ENCODE results near the gene TMEM229B.

DNA sequence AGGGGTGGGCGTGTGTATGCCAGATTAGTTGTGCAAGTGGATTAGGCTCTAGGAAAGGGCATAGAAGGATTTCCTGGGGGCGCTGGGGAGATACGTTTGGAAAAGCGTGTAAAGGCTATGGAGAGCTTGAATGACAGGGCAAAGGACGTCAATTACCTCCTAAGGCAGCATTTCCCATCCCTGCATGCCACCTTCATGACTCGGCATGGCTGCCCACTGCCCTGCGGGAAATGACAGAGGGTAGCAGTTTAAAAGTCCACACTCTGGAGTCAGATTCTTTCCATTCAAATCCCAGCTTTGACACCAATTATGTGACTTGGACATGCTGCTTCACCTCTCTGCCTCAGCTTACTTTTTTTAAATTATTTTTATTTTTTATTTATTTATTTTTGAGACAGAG, 14.8 kb upstream of the TMEM229B start:
- TF ChIP-seq CTCF (IDR thresholded peaks at IDR 0.05) (no peak), ZFX (IDR thresholded peaks at IDR 0.05; ENCODE audit: borderline replicate concordance) (no peak)

Measured in 22Rv1 (cell line).